ENCODE measurements around the gene RNF13.
A peak's percentile ranks its signal among the peaks of the same experiment; 100 is the strongest.
"Not testable (repeated sequence)": the region's sequence is repeated elsewhere in the genome, so short reads cannot be mapped to it uniquely, and the experiment has no call there.

Gene RNF13

DNA sequence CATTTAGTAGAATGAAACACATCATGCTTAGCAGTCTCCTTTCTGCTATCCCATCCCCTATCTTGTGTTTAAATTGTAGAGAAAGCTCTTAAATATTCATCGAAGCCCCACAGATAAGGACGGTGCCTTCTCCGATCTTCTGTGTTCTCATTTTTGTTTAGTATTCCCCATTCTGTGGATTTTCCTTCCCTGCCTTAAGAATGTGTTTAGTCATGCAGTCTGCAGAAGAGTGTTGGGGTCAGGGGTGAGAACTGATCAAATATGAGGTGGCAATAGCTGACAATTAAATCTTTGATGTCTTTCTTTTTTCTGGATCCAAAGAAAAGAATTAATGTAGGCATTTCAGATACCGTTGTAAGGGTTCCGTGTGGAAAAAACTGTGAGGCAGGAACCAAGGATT is 11.4 kb upstream of the RNF13 start:
- no peak for DNase-seq

DNA sequence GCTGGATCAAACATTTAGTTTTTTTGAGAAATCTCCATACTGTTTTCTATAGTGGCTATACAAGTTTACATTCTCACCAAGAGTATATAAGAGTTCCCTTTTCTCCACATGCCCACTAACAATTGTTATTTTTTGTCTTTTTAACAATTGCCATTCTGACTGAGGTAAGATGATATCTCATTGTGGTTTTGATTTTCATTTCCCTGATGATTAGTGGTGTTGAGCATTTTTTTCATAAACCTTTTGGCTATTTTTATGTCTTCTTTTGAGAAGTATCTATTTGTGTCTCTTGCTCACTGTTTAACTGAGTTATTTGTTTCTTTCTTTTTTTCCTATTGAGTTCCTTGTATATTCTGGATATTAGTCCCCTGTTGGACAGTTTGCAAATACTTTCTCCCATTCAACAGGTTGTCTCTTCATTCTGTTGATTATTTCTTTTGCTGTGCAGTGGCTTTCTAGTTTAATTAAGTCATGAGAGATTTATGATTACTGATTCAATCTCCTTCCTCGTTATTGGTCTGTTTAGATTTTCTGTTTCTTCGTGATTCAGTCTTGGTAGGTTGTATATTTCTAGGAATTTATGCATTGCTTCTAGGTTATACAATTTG is 6.7 kb upstream of the RNF13 start:
- no peak for DNase-seq

DNA sequence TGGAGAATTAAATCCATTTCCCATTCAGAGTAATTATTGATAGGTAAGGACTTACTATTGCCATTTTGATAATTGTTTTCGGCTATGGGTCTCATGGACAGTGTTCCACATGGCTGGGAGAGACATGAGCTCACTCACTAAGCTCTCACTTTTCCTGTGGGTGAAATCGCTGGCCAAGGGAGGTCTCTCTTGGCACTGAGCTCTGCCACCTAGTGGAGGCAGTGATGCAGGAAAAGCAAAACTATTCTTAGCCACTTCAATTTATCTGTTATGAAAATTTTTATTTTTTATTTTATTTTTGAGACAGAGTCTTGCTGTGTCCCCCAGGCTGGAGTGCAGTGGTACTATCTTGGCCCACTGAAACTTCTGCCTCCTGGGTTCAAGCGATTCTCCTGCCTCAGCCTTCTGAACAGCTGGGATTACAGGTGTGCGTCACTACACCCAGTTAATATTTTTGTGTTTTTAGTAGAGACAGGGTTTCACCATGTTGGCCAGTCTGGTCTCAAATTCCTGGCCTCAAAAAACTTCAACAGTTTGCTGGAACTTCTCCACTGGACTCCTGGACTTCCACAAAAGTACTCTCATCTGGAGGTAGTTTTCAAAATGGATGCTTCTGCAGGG is 4.7 kb upstream of the RNF13 start:
- DNase-seq, result peak; percentile 90

DNA sequence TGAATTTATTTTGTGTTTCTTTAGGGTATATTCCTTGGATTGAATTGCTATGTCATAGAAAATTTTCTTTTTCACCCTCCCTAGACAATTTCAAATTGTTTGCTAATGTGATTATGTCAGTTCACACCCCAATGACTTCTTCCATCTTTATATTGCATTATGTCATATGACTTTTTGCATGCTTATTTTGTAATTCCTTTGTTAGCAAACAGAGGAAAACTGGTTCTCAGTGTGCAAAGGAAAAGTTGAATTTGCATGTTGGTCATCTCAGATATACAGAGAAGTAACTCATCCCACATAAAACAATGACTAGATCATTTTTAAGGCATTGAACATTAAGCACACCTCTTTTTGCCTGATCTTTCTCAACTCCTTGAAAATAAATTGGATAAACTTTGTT is 3.3 kb upstream of the RNF13 start:
- DNase-seq, result no peak

DNA sequence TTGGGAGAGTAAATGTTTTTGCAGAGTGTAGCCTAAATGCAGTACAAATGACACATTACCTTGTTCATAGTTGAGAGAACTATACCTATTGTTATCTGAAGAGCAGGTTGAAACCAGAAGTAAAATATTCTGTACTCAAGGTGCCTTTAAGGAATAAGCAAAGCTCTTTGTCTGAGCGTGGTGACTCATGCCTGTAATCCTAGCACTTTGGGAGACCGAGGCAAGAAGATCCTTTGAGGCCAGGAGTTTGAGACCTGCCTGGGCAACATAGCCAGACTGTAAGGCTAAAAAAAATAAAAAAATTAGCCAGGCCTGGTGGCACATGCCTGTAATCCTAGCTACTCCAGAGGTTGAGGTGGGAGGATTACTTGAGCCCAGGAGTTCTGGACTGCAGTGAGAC is 2.2 kb upstream of the RNF13 start:
- no peak for DNase-seq

DNA sequence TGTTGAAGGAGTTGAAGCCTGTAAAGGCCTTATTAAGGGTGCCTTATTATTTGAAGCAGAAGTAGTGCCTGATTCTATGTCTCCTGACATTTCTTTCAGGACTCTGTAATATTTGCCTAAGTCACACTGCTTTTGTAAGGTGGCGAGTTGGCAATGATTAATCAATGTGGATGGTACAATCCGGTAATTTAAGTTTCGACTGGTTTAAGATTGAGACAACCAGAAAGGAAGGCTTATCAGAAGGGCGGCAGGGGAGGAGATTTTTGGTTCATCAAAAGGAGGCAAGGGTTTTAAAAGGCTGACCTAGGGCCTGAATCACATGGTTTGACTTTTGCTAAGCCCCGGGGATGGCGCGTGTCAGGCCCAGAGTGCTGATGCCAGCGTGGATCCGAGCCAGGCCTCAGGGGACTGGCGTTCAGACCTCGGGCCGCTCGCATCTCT is 830 bp upstream of the RNF13 start:
- DNase-seq, result no peak

DNA sequence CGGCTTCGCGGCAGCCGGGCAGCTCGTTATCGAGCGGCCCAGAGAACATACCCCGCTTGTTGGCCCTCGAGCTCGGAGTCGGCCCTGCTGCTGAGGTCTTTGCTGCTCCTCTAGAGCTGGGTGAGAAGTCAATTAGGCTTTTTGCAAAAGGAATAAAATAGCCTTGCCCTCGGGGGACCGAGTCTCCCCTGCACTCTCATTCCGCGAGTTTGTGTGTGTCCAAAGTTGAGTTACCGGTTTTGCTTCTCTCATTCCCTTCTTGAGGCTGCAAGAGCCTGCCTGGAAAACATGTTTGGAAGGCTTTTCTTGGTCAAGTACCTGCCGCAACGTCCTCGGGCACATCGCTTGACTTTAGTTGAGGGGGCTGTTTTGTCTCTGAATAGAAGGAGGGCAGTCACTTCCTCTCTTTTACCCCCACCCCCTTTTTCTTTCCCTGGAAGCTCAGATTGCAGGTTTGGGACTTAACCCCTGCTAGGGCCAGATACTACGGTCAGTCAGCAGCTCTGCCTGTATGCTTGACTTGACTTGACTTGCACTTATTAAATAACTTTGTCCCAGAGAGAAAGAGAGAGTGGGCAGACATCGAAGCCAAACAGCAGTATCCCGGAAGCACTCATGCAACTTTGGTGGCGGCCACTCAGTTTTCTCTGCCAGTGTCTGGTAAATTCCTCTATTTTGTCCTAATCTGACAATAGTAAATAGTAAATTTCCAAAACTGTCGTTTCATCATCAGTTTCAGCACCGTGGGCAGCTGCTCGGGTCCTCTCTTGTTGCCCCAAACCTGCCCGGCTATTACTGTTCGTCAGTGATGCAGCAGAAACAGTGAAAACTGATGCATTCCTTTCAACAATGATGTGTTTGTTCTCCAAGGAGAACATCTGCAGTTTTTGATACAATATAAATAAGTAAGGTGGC is 609 bp downstream of the RNF13 start:
- DNase-seq, result peak; percentile 64

DNA sequence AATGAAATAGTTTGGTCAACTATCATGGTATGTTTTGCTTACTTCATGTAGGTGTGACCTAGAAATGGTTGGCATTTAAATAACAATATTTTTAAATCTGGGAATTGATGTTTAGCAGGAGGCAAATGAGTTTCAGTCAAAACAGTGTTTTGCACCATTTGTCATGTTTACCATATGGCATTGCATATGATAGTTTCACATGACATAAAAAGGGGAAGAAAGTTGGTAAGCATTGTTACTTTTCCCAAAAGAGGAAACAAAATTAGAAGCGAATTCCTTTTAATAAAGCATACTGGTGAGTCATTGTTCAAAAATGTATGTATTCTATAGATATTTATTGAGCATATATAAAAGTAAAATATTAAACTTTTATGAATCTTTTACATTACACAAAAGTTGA is 2.3 kb downstream of the RNF13 start:
- DNase-seq, result no peak

DNA sequence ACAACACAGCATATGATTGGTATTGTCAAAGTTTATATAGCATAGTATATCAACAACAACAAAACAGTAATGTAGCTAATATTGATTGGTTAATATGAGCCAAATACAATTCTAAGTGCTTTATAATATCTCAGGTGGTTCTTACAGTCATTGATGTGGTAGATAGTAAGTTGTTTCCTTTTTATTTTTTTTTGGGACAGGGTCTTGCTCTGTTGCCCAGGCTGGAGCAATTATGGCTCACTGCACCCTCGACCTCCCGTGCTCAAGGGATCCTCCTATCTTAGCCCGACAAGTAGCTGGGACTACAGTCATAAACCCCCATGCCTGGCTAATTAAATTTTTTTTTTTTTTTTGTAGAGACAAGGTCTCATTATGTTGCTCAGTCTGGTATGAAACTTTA is 2.7 kb downstream of the RNF13 start:
- DNase-seq, result no peak

DNA sequence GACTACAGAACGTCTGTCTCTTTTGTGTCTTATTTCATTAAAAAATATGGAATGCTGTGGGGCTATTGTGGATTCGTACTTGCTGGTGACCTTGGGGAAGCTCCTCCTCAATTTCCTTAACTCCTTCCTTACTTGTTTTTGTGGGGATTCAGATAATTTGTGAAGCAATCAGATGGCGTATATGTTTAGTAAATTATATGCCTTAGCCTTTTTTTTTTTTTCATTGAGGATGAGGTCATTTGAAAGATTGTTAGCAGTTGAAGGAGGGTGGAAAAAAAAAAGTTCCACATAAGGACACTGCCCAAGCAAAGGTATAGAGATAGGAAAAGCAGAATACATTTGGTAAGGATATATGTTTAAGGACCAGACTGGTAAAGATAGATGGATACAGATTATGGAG is 3.3 kb downstream of the RNF13 start:
- no peak for DNase-seq

DNA sequence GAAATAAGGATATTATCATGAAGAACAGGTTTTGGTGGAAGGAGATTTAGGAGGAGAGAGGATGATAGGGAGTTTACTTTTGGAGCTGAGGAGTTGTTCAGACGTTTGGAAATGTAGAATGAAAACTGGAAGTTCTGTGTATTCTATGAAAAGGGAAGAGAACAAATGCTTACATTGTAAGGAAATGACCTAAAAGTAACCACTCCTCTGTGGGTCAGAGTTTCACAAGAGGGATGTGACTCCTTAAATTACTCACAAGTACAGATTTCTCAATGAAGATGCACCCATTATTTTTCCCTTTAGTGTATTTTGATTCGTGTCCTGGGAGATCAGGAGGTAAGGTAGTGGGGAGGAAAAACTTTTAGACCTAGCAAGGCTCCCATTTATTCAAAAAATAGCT is 4.0 kb downstream of the RNF13 start:
- no peak for DNase-seq

DNA sequence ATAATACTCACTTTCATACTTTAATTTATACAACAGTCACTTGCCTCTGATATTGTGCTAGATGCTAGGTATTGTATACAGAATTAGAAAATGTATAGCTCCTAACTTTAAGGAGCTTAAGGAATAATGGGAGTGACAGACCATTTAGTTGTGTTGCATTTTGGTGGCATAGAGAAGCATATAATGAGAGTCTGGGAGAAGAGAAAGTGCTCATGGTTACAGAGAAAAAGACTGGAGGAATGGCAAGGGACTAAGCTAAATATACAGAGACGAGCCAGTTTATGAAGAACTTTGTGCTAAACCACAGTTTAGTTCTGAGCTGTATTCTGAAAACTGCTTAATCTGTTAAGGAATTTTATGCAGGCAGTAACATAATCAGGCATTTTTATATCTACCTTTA is 6.4 kb downstream of the RNF13 start:
- DNase-seq, result no peak

DNA sequence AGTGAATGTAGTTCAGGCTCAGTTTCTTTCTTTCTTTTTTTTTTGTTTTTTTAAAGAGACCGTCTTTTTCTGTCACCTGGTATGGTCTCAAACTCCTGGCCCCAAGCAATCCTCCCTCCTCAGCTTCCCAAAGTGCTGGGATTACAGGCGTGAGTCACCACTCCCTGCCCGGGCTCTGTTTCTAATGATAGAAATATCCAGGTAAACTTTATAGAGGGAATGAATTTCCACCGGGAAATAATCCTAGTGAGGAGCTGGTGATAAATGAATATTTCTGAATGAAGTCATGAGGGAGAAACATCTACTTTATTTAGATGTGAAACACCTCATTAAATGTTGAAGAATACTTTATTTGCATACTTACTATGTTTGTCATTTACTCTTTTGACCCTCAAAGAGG is 7.2 kb downstream of the RNF13 start:
- DNase-seq, result no peak

DNA sequence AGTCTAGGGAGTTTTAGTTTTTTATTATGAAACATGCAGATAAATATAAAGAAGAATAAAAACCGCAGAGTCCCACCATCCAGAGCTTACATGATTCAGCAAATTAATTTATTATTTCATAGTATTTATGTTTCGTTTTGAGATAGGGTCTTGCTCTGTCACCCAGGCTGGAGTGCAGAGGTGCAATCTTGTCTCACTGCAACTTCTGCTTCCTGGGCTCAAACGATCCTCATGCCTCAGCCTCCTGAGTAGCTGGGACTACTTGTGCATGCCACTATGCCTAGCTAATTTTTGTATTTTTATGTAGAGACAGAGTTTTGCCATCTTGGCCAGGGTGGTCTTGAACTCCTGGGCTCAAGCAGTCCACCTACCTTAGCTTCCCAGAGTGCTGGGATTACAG is 13.6 kb downstream of the RNF13 start:
- no peak for DNase-seq

DNA sequence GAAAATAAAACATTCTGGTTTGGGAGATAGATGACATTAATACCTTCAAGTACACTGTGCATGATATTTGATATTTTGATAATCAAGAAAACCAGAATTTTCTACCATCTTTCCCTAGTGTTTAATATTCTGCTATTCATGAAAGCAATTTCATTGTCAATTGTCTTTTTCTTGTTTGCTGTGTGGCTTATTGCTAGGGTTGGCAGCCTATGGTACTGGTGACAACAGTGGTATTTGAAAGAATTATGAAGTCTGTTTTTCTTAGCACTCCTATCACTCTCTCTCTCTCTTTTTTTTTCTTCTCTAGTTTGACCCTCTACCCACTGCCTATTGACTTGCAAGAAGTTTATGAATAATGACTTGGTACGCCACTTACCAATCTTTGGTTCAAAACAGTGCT is 15.4 kb downstream of the RNF13 start:
- DNase-seq, result no peak

DNA sequence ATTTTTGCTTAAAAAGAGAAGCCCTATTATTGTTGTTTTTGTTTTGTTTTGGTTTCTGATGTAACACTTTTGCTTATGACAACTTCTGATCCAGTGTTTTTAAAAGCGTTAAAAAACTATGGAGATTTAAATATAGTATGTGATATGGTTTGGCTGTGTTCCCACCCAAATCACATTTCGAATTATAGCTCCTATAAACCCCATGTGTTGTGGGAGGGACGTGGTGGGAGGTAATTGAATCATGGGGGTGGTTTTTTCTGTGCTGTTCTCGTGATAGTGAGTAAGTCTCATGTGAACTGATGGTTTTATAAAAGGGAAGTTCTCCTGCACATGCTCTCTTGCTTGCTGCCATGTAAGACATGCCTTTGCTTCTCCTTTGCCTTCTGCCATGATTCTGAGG is 16.6 kb downstream of the RNF13 start:
- not testable (repeated sequence) for DNase-seq

DNA sequence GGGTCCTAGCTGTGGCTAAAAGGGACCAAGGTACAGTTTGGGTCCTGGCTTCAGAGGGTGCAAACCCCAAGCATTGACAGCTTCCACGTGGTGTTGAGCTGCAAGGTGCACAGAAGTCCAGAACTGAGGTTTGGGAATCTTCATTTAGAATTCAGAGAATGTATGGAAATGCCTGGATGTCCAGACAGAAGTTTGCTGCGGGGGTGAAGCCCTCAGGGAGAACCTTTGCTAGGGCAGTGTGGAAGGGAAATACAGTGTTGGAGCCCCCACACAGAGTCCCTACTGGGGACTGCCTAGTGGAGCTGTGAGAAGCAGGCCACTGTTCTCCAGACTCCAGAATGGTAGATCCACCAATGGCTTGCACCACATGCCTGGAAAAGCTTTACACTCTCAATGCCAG is 17.9 kb downstream of the RNF13 start:
- no peak for DNase-seq

DNA sequence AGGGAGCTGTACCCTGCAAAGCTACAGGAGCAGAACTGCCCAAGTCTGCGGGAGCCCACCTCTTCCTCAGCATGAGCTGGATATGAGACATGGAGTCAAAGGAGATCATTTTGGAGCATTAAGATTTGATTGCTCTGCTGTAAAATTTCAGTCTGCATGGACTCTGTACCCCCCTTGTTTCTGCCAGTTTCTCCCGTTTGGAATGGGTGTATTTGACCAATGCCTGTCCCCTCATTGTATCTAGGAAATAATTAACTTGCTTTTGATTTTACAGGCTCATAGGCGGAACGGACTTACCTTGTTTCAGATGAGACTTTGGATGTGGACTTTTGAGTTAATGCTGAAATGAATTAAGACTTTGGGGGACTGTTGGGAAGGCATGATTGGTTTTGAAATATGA is 18.3 kb downstream of the RNF13 start:
- DNase-seq, result no peak

DNA sequence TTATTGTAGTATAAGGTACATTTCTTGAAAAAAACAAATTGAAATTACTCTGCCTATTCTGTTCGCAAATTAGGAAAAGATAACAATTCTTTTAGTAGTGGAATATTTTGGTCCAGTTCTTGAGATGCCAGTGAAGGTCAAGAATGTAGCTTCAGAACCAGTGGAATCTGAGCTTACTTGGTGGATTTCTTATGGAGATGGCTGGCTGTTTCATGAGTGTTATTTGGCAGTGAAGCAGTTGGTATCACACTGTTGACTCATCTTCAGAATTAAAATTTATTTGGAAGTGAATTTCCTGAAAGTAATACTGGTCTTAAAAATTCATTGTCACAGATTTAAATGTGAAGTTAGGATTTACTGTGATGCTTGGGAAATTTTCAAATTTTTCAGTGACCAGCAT is 19.1 kb downstream of the RNF13 start:
- DNase-seq, result no peak

DNA sequence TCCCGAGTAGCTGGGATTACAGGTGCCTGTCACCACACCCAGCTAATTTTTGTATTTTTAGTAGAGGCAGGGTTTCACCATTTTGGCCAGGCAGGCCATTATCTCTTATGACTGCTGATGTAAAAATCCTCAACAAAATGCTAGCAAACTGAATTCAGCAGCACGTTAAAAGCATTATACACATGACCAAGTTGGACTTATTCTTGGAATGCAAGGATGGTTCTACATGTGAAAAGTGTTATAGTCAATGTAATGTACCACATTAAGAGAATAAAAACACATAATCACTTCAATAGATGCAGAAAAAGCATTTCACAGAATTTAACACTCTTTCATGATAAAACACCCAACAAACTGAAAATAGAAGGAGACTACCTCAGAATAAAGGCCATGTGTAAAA is 20.2 kb downstream of the RNF13 start:
- no peak for DNase-seq

DNA sequence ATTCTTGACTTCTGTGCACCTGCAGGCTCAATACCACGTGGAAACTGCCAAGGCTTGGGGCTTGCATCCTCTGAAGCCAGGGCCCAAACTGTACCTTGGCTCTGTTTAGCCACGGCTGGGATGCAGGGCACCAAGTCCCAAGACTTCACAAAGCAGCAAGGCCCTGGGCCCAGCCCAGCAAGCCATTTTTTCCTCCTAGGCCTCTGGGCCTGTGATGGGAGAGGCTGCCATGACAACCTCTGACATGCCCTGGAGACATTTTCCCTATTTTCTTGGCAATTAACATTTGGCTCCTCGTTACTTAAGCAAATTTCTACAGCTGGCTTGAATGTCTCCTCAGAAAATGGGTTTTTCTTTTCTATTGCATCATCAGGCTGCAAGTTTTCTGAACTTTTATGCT is 25.5 kb downstream of the RNF13 start:
- DNase-seq, result not testable (repeated sequence)

DNA sequence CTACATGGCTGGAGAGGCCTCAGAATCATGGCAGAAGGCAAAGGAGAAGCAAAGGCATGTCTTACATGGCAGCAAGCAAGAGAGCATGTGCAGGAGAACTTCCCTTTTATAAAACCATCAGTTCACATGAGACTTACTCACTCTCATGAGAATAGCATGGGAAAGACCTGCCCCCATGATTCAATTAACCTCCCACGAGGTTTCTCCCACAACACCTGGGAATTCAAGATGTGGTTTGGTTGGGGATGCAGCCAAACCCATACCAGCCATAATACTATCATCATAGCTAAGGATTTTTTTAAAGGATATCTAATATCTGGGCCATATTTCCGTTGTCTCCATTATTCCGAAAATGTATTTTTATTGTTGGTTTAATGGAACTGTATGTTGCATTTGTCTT is 26.5 kb downstream of the RNF13 start:
- not testable (repeated sequence) for DNase-seq

DNA sequence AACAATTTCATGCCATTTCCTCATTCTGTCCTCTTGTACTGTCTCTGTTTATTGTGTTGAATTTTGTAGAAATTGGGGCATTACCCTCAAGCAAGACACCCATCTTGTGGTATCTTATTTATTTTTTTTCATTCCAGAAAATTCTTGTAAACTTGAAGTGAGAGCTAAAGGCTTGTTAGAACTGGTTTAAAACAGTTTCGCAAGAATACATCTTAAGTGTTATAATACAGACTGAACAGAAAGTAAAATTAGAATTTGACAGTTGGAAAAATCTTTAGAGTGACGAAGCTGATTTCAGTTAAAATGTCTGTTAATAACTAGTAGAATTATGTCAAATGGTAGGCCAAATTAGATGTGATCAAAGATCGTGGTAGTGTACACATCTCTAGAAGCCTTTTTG is 26.9 kb downstream of the RNF13 start:
- DNase-seq, result no peak

DNA sequence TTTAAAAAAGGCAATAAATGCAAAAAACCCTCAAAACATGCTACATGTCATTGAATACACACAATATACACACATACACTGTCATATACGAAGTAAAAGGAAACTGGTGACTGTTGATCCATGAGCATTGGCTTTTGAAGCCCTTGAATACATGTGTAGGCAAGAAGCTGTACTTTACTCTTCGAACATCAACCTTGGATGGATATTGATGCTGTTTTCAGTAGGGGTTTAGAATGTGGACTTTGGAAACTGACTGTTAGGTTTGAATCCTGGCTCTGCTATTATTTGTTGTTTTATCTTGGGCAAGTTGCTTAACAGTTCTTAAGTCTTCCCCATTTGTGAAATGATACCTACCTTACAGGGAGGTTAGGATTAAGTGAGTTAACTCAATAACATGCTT is 30.5 kb downstream of the RNF13 start:
- DNase-seq, result no peak

All from NCI-H82 (cell line).